ENCODE results near the gene CPXM2.

Gene CPXM2

DNA sequence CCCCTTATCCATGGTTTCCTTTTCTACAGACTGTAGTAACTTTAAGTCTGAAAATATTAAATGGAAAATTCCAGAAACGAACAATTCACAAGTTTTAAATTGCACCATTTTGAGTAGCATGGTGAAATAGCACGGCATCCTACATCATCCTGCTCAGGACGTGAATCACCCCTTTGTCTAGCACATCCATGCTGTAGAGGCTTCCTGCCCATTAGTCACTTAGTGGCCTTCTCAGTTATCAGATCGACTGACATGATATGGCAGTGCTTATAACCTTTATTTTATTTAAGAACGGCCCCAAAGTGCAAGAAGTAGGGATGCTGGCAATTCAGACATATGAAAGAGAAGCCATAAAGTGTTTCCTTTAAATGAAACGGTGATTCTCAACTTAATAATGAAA lies 82.7 kb downstream of the CPXM2 start:
- no peak overlapping the region for H3K4me3 ChIP-seq (replicated peaks; ENCODE audit: insufficient read depth, low read length)
- no peak overlapping the region for H3K27ac ChIP-seq (replicated peaks)
- H3K27me3 ChIP-seq (ENCODE audit: insufficient read depth, poor library complexity, severe bottlenecking) = peaks cover 6% of the 10 kb centered on the region
- TF ChIP-seq GABPA (IDR thresholded peaks at IDR 0.05; ENCODE audit: low read depth) = no peak
- TF ChIP-seq SPI1 (IDR thresholded peaks at IDR 0.05; ENCODE audit: borderline replicate concordance, low read depth) = no peak
- TF ChIP-seq POLR2AphosphoS5 (IDR thresholded peaks at IDR 0.05; ENCODE audit: low read depth) = no peak
- TF ChIP-seq REST (IDR thresholded peaks at IDR 0.05; ENCODE audit: insufficient replicate concordance, low read depth) = no peak
- no peak for DNase-seq (ENCODE audit: low read depth in 1 of 2, low spot score in 1 of 2)

DNA sequence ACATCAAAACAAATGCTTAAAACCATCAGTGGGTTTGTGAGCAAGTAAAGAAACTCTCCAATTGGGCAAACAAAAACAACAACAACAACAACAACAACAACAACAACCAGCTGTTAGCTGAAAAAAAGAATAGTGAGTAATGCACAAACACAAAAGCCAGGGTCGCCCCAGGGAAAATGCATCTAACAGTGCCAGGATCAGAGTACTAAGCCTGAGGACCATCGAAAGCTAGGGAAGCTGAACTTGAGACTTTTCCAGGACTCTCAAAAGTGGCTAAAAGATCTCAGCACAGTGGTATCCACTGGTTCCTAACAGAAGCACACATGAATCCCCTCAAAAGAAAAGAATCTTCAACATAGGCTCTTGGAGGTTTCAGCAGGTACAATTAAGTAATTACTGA lies 83.3 kb downstream of the CPXM2 start:
- Histone ChIP-seq H3K27ac (replicated peaks) (no peak overlapping the region), H3K27me3 (ENCODE audit: insufficient read depth, poor library complexity, severe bottlenecking) (peaks cover 6% of the 10 kb centered on the region), H3K4me3 (replicated peaks; ENCODE audit: insufficient read depth, low read length) (no peak overlapping the region)
- no peak for DNase-seq (ENCODE audit: low read depth in 1 of 2, low spot score in 1 of 2)
- TF ChIP-seq SPI1 (IDR thresholded peaks at IDR 0.05; ENCODE audit: borderline replicate concordance, low read depth) = no peak
- TF ChIP-seq CTCF (IDR thresholded peaks at IDR 0.05; ENCODE audit: insufficient read depth, low read length) = no peak
- no peak for TF ChIP-seq POLR2AphosphoS5 (IDR thresholded peaks at IDR 0.05; ENCODE audit: low read depth)
- TF ChIP-seq REST (IDR thresholded peaks at IDR 0.05; ENCODE audit: insufficient replicate concordance, low read depth) = no peak

DNA sequence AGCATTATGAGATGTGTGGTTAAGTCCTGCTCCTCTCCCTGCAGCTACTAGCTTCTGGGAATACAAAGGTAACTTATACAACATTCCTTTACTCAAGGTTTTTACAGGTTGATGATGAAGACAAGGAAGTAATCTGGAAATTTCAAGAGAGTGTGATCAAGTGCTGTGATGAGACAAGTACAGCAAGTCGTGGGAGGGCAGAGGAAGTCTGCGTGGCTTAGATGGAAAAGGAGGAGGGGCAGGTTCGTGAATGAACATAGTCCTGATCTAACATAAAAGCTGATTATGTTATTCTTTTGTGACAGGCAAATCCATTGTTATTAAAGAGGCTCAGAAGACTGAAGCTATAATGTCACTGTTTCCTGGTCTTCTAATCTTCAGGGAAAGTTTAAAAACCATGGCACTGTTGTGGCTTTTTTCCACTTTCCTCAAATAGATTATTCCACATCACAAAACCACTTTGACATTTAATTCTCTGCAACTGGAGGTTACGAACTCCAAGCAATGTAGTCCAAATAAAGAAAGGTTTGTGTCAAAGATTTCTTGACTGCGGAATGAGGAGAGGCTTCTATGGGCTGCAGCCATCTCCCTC lies 84.1 kb downstream of the CPXM2 start:
- no peak for TF ChIP-seq SPI1 (IDR thresholded peaks at IDR 0.05; ENCODE audit: borderline replicate concordance, low read depth)
- no peak for TF ChIP-seq CTCF (IDR thresholded peaks at IDR 0.05; ENCODE audit: insufficient read depth, low read length)
- no peak for TF ChIP-seq GABPA (IDR thresholded peaks at IDR 0.05; ENCODE audit: low read depth)
- no peak for TF ChIP-seq POLR2AphosphoS5 (IDR thresholded peaks at IDR 0.05; ENCODE audit: low read depth)
- no peak for TF ChIP-seq REST (IDR thresholded peaks at IDR 0.05; ENCODE audit: insufficient replicate concordance, low read depth)
- H3K27ac ChIP-seq (replicated peaks) = no peak overlapping the region
- H3K4me3 ChIP-seq (replicated peaks; ENCODE audit: insufficient read depth, low read length) = no peak overlapping the region
- H3K27me3 ChIP-seq (ENCODE audit: insufficient read depth, poor library complexity, severe bottlenecking) = peaks cover 6% of the 10 kb centered on the region
- DNase-seq (ENCODE audit: low read depth in 1 of 2, low spot score in 1 of 2) = no peak
